DMS53 (cell line): ENCODE data around the gene ESPNL.
"Not testable (repeated sequence)": the region's sequence is repeated elsewhere in the genome, so short reads cannot be mapped to it uniquely, and the experiment has no call there.

Experiments
- DNase-seq: peaks from one replicate; lab custom pipeline; 2025; lab: John Stamatoyannopoulos, UW

The ESPNL gene

GRCh38 chr2:238169708-238170251, 69.6 kb downstream of the ESPNL start:
- peak; percentile 64 for DNase-seq

DNA sequence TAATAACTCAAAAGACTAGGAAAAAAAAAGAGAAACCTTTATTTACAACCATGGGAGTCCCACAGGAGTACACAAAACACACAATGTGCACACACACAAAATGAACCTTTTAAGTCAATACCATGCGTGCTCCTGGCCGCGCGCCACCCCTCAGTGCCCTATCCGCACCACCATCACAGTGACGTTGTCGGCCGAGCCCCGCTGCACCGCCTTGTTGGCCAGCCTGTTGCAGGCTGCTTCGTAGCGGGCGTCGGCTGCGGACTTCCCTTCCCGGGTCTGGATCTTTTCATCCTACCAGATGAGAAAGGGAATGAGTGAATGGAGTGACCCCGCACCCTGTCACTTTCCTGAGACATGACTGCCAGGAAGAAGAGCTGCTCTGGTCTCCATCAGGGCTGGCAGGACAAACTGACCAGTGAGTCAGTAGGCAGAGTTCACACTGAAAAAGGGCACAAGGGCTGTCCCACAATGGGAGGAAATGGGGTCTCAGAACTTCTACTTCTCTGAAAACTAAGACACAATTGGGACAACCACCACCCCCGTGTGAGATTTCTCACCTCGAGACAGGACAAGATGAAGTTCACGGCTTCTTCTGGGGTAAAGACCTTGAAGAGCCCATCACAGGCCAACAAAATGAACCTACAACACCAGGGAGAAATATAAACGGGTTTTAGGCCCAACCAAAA, 70.4 kb downstream of the ESPNL start:
- DNase-seq, result no peak

DNA sequence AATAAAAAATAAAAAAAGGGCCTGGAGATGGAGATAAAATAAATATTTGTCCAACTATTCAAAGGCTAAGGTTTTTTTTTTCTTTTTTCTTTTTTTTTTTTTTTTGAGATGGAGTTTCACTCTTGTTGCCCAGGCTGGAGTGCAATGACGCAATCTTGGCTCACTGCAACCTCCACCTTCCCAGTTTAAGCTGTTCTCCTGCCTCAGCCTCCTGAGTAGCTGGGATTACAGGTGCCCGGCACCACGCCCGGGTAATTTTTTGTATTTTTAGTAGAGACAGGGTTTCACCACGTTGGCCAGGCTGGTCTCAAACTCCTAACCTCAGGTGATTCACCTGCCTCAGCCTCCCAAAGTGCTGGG, 70.9 kb downstream of the ESPNL start:
- not testable (repeated sequence) for DNase-seq

DNA sequence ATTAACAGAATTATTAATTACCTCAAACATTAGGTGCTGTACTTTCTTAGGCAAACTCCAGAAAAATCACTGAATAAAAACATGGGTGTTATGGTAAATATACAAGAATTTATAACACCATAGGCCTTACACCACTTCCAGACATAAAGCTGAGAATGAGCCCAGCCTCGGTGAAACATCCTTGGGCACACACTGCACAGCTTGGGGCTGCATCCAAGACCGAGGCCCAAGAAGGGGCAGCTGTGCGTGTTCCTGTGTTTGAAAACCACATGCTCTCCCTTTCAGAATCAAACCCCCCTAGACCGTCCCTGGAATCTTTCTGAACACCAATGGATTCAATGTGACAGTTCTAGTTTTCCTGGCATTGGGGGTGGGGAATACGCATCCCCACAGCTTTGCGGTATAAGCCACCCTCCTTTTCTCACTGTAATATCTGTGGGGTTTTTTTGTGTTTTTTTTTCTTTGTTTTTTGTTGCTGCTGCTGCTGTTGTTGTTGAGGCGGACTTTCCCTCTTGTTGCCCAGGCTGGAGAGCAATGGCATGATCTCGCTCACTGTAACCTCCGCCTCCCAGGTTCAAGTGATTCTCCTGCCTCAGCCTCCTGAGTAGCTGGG, 71.5 kb downstream of the ESPNL start:
- DNase-seq, result no peak

- no peak for DNase-seq
These were observed 72.3 kb downstream of the ESPNL start for GRCh38 chr2:238172439-238172838.

DNA sequence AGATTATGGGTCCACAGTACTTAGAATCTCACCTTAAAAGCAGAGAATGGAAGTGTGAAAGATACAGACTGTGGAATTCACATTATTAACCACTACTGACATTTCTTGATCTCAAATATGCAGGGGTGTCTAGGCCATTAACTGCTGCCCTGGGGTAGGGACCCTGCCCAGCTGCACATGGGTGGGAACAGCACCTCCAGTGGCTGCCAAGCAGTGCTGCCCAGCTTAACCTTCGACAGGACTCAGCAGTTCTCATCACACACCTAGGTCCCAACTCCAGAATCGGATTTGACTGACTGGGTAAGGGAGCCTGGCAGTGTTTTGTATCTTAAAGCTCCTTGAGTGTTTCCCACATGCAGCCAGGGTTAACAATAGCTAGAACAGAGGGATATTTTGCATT, 73.6 kb downstream of the ESPNL start:
- peak; percentile 45 for DNase-seq

- no peak for DNase-seq
These were observed 74.2 kb downstream of the ESPNL start for GRCh38 chr2:238174291-238174690.

GRCh38 chr2:238174701-238175100, 74.6 kb downstream of the ESPNL start:
- peak; percentile 96 for DNase-seq

DNA sequence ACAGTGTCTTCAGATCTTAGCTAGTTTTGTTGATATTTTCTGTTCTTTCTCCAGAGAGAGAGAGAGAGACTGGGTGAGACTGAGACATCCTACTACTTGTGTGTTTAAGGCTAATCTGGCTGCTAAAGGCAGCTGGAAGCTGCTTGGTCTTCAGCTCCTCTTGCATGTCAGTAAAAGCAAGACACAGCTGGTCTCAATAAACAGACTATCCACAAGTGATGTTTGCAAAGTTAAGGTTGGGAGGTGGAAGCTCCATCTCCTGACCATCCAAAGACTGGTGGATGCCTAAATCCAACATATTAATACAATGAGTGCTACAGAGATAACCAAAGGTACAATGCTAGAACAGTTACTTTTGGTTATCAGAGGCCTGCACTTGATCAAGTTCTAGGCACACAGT, 76.5 kb downstream of the ESPNL start:
- no peak for DNase-seq

GRCh38 chr2:238180554-238180953, 80.4 kb downstream of the ESPNL start:
- no peak for DNase-seq

GRCh38 chr2:238182362-238182761, 82.2 kb downstream of the ESPNL start:
- no peak for DNase-seq
